SK-MEL-5 (cell line): ENCODE results near the gene ZNF778. TPM values are rescaled to one million over a fixed set of nuclear protein-coding genes. Genes with fewer than 3 reads are reported as not detected.
"Not testable (repeated sequence)": the region's sequence is repeated elsewhere in the genome, so short reads cannot be mapped to it uniquely, and the experiment has no call there.

Experiments used
- DNase-seq: peaks from one replicate; pipeline ENCODE4 v3.0.0-alpha.2; 2016; ENCODE audit warnings: low read depth, low spot score
- in situ Hi-C: cut with HindIII; loops from 2 replicates; pipeline ENCODE4 v1.10.0; 2016; ENCODE audit warnings: low sequenced_read_pairs, high pct_unique_total_duplicates, low pct_unique_long_range_greater_than_20kb
- total RNA-seq: library from RNA; depleted of rRNA; stranded (reverse); fragments of >200 nt; shearing (Covaris generic); gene quantifications from 2 replicates; pipeline ENCODE4 v1.2.3, GENCODE V29; 2014

The ZNF778 gene
- total RNA-seq, 1 experiment from 2014 or later = 5.2 TPM

DNA sequence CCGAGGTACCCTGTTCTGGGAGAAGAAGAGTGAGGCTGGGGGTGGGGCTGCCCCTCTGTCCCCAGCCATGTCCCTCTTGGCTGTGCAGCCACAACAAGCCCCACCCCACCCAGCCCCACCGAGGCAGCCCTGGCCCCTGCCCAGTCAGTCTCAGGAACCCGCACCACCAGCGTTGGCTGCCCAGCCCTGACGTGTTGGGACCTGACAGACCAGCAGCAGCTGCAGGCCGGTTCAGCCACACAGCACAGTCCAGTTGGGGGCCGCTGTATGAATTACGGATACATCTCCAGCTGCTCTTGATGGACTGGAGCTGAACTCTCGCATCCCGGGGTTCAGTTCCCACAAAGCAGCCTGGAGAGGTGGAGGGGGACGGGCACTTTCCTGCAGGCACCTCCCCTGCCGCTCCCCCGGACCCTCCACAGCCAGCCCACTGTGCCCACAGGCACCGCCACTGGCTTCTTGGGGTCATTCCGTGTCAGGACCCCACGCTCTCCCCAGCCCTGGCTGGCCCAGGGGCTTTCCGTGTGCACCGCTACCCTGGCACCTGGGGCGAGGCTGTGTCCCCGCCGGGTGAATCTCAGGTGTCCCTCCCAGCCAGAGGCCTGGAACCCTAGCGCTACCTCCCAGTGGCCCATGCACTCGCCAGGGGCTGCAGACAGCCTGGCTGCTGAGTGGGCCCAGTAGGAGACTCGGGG lies 38.9 kb upstream of the ZNF778 start:
- in situ Hi-C loops = no loop called here
- no peak for DNase-seq

DNA sequence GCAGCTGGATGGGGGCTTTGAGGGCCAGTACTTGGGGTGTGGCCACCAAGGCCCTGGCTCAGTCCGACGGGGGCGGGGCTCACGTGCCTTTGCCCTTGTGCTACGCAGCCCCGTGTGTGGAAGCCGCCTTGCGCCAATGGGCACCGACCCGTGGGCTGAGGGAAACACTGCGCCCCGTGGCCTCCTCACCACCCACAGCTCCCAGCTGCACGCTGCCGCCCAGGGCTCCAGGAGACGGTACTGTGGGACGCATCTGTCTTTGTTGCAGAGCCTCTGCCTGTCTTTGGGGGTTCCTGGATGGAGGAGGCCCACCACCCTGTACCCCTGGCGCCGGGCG lies 38.4 kb upstream of the ZNF778 start:
- DNase-seq = no peak
- in situ Hi-C loops = no loop called here

DNA sequence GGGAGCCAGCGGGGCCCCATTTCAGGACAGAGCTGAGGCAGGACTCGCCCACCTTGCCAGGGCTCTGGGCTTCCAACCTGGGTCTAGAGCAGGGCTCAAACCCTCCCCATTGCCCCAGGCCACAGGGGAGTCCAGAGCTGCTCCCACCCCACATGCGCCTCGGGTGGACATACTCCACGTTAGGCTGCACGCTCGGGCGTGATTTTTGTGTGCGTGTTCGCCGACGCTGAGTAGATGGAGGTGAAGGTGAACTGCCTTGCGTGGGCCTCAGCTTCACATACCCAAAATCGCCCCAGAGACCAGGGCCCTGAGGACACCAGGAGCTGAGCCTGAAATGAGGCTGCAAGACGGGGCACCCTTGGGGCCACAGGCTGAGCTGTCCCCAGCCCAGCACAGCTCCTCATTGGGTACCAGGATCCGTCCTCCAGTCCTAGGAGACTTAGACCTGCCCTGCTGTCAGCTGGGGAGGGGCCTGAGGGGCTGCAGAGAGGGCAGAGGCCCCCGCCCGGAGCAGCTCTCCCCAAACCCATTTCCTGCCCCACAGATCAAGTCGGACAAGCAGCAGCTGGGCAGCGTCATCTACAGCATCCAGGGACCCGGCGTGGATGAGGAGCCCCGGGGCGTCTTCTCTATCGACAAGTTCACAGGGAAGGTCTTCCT lies 37.7 kb upstream of the ZNF778 start:
- in situ Hi-C loops = no loop called here
- no peak for DNase-seq

DNA sequence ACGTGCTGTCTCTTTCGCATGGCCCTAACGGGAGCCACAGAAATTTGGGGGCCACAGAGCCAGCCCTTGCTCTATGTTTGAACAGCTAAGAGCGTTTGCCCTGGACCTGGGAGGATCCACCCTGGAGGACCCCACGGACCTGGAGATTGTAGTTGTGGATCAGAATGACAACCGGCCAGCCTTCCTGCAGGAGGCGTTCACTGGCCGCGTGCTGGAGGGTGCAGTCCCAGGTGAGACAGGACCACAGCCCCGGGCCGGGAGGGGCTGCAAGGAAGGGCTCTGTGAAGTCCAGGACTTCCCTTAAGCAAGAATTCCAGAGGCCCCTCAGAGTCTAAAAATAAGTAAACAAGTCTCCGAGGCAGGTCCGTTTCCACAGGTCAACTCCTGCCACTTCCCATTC lies 34.0 kb upstream of the ZNF778 start:
- DNase-seq = no peak
- in situ Hi-C loops = no loop called here

DNA sequence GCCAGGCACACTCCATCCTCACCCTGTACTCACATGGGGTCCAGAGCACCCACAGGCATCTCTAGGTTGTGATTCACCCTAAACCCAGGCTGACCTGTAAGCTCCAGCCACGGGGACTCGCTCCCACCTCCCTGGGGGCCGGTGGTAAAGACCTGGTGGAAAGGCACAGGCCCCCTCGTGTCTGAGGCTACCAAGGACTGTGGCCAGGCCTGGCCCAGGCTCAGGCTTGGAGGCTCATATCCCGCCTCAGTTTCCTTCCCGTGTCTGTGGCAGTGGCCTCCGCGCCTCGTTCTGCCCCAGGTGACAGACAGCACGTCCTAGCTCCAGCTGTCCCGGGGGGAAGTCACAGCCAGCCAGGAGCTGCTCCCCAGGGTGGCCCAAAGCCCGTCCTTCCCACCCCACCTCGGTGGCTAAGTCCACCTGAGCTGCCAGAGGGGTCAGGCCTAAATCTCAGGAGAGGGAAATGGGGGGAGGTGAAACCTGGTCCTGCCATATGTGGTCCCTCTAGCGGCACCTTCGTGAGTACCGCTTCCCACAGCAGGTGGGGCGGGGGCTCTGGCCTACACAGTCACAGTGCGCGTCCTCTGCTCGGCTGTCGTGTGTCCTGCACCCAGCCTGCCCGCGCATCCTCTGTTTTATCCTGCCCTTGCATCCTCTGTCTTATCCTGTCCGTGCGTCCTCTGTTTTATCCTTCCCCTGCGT lies 33.4 kb upstream of the ZNF778 start:
- in situ Hi-C loops = no loop called here

DNA sequence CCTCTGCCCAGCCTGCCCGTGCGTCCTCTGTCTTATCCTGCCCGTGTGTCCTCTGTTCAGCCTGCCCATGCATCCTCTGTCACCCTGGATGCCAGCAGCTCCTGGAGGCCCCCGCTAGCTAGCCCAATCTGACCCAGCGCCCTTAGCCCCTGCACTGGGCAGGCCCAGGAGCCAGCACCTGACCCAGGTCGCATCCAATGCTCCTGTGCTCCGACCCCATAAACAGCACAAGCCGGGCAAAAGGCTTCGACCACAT lies 32.9 kb upstream of the ZNF778 start:
- in situ Hi-C loops = no loop called here
- DNase-seq = no peak

More for the DNA sequence above, 33.4 kb upstream of the ZNF778 start:
- no peak for DNase-seq

DNA sequence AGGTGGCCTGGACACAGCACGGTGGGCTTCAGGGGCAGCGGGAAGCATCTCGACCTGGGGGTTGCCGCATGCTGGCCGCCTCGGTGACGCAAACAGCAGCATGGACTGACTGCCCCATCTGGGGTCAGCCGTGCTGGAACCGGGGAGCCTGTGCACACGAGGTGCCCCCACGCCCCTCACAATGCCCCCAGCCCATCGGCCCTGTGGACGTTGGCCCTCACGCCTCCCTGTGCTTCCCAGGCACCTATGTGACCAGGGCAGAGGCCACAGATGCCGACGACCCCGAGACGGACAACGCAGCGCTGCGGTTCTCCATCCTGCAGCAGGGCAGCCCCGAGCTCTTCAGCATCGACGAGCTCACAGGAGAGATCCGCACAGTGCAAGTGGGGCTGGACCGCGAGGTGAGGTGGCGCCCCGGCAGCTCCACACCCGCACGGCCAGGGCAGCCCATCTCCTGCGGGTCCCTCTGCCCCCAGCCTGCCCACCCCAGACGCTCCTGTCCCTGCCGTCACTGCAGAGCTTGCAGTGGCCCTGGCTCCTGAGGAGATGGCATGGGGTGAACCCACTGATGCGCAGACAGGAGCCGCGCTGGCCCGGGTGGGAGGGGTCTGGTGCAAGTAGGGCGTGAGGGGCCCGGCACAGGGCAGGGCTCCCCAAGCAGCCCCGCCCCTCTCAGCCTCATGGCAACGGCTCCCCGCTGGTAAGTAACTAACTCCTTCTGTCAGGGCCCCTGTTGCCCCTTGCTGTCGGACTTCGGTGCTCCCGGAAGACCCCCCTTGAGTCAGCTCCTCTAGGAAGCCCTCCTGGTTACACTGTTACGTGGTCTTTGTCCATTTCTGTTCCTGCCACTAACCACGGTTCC lies 32.3 kb upstream of the ZNF778 start:
- DNase-seq = no peak
- in situ Hi-C loops = no loop called here

DNA sequence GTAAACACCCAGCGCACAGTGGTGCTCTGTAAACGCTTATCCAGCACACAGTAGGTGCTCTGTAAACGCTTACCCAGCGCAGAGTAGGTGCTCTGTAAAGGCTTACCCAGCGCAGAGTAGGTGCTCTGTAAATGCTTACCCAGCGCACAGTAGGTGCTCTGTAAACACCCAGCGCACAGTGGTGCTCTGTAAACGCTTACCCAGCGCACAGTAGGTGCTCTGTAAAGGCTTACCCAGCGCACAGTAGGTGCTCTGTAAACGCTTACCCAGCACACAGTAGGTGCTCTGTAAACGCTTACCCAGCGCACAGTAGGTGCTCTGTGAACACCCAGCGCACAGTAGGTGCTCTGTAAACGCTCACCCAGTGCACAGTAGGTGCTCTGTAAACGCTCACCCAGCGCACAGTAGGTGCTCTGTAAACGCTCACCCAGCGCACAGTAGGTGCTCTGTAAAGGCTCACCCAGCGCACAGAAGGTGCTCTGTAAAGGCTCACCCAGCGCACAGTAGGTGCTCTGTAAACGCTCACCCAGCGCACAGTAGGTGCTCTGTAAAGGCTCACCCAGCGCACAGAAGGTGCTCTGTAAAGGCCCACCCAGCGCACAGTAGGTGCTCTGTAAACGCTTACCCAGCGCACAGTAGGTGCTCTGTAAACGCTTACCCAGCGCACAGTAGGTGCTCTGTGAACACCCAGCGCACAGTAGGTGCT lies 31.5 kb upstream of the ZNF778 start:
- in situ Hi-C loops, DNase-seq: not testable (repeated sequence)

DNA sequence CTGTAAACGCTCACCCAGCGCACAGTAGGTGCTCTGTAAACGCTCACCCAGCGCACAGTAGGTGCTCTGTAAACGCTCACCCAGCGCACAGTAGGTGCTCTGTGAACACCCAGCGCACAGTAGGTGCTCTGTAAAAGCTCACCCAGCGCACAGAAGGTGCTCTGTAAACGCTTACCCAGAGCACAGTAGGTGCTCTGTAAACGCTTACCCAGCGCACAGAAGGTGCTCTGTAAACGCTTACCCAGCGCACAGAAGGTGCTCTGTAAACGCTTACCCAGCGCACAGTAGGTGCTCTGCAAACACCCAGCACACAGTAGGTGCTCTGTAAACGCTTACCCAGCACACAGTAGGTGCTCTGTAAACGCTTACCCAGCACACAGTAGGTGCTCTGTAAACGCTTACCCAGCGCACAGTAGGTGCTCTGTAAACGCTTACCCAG lies 30.9 kb upstream of the ZNF778 start:
- in situ Hi-C loops = not testable (repeated sequence)

DNA sequence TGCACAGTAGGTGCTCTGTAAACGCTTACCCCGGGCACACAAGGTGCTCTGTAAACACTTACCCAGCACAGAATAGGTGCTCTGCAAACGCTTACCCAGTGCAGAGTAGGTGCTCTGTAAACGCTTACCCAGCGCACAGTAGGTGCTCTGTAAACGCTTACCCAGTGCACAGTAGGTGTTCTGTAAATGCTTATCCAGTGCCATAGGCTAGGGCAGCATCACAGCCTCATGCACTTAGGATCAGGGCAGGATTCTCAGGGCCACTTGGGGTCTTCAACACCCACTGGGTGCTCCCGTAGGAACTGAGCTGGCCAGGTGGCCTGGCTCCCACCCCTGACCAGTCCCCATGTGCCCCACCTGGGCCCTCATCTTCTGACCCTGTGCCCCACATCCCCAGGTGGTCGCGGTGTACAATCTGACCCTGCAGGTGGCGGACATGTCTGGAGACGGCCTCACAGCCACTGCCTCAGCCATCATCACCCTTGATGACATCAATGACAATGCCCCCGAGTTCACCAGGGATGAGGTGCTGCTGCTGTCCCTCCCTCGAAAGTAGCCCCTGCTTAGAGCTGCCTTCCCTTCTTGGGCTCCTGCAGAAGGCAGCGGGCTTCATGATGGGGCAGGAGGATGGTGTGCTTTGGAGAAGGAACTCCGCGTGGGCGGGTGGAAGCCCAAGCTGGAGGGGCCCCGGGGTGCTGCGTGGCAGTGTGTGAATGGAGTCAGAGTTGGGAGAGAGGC lies 30.3 kb upstream of the ZNF778 start:
- DNase-seq = no peak
- in situ Hi-C loops = no loop called here

More for the DNA sequence above, 30.9 kb upstream of the ZNF778 start:
- not testable (repeated sequence) for DNase-seq

DNA sequence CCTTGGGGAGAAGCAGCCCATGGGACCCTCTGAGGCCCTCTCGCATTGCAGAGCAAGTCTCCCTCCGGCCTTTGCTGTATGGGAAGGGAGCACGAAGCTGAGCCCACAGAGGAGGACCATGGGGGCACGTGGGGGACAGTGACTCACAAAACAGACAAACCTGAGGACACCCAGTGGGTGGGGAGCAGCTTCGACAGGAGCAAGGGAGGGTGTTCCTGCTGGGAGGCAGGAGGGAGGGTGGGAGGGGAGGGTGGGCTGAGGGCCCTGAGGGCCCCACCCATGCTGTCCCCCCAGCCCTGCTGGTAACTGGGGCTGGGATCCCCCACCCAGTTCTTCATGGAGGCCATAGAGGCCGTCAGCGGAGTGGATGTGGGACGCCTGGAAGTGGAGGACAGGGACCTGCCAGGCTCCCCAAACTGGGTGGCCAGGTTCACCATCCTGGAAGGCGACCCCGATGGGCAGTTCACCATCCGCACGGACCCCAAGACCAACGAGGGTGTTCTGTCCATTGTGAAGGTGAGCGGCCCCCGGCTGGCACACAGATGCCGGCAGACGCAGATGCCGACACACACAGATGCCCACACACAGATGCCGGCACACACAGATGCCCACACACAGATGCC lies 29.6 kb upstream of the ZNF778 start:
- no peak for DNase-seq
- in situ Hi-C loops = no loop called here

DNA sequence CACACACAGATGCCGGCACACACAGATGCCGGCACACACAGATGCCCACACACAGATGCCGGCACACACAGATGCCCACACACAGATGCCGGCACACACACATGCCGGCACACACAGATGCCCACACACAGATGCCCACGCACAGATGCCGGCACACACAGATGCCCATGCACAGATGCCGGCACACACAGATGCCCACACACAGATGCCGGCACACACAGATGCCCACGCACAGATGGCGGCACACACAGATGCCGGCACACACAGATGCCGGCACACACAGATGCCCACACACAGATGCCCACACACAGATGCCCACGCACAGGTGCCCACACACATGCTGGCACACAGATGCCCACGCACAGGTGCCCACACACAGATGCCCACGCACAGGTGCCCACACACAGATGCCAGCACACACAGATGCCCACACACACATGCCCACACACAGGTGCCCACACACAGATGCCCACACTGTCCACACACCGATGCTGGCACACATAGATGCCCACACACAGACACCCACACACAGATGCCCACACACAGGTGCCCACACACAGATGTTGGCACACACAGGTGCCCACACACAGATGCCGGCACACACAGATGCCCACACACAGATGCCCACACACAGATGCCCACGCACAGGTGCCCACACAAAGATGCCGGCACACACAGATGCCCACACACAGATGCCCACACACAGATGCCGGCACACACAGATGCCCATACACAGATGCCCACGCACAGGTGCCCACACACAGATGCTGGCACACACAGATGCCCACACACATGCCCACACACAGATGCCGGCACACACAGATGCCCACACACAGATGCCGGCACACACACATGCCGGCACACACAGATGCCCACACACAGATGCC lies 28.8 kb upstream of the ZNF778 start:
- DNase-seq, in situ Hi-C loops: not testable (repeated sequence)

DNA sequence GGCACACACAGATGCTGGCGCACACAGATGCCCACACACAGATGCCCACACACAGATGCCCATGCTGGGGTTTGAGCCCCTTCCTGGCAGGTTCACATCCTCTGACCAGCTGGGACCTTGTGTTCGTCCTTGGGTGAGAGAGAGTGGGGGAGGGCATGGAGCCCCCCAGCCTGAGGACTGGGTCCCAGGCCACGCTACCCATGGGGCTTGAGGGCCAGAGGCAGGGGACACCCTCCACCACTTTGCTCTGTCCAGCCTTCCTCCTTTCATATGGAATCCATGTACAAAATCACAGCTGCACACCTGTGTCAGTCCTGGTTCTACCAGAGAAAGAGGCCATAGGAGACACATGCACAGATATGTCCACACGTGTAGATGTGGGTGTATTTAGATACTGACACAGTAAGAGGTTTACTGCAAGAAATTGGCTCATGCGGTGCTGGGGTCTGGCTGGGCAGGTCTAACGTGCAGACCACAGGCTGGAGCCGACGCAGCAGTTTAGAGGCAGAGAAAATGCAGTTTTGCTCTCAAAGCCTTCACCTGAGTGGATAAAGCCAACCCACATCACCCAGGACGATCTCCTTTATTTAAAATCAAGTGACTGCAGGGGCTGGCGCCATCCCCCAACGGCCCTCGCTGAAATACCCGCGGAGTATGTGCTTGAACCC lies 28.0 kb upstream of the ZNF778 start:
- in situ Hi-C loops = no loop called here
- DNase-seq = no peak

DNA sequence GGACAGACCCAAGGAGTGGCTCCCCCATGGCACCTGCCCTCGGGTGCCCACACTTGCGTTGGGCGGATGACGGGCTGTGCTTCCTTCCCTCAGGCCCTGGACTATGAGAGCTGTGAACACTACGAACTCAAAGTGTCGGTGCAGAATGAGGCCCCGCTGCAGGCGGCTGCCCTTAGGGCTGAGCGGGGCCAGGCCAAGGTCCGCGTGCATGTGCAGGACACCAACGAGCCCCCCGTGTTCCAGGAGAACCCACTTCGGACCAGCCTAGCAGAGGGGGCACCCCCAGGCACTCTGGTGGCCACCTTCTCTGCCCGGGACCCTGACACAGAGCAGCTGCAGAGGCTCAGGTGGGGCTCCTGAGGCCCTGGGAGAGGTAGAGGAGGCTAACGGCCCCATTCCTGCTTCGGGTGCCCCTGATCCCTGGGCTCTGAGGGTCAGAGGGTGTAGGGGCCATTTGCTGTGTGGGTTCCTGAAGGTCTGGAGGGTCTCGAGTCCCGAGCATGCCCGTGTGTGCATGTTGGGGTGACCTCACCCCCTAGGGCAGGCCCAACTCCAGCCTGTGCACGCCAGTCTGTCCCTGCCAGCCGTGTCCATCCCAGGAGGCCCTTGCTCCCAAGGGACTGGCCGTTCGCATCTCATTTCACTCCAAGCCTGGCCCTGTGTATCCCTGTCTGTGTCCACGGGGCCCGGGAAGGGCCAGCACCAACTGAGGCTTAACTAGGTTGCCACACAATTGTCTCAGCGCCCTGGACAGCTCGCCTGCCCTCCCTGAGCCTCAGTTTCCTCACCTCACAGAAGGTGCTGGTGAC lies 27.1 kb upstream of the ZNF778 start:
- in situ Hi-C loops = no loop called here
- no peak for DNase-seq
